OCI-LY7 (cell line): ENCODE data around the gene NOTCH3. TPM values are rescaled to one million over a fixed set of nuclear protein-coding genes. Genes with fewer than 3 reads are reported as not detected.

Experiments
- BruUV-seq: library from RNA; stranded (reverse); fragments of 400-500 nt; replicated peaks from 2 replicates; lab custom pipeline; 2021; lab: Mats Ljungman, UMichigan
- CTCF ChIA-PET: fragments of 300-600 bp; sonication (Branson Sonifier 250); formaldehyde crosslinking; loops from one replicate; lab custom pipeline; 2022; ENCODE audit warnings: antibody characterized with exemption; ENCODE audit not compliant: unreplicated experiment; lab: Charles Lee
- POLR2A ChIA-PET: fragments of 300-600 bp; sonication (Branson Sonifier 250); formaldehyde crosslinking; loops from one replicate; lab custom pipeline; 2022; ENCODE audit warnings: antibody characterized with exemption; lab: Charles Lee
- DNase-seq: peaks from one replicate; pipeline ENCODE4 v3.0.0-alpha.2; 2015; ENCODE audit warnings: low spot score
- H2AFZ ChIP-seq: fragments of 200-600 bp; sonication (generic), shearing (Covaris generic); 2 replicates; pipeline ENCODE4 v1.6.1; 2014; ENCODE audit warnings: mild to moderate bottlenecking, antibody characterized with exemption, low read length, moderate library complexity
- H3K27ac ChIP-seq: fragments of 200-600 bp; sonication (generic); 2 replicates; pipeline ENCODE4 v1.5.1; 2014; ENCODE audit warnings: mixed run types, low read depth, mild to moderate bottlenecking, moderate library complexity, low read length, inconsistent platforms; ENCODE audit not compliant: poor library complexity, severe bottlenecking
- H3K36me3 ChIP-seq: fragments of 200-600 bp; sonication (generic); 2 replicates; pipeline ENCODE4 v1.6.1; 2014; ENCODE audit warnings: mild to moderate bottlenecking, antibody characterized with exemption, low read length, moderate library complexity, mixed read lengths; ENCODE audit not compliant: insufficient read depth
- H3K4me1 ChIP-seq: fragments of 200-600 bp; sonication (generic); 2 replicates; pipeline ENCODE4 v1.5.1; 2014; ENCODE audit warnings: mild to moderate bottlenecking, low read length; ENCODE audit not compliant: insufficient read depth, poor library complexity, severe bottlenecking
- H3K4me2 ChIP-seq: fragments of 200-600 bp; sonication (generic); 2 replicates; pipeline ENCODE4 v1.6.1; 2014; ENCODE audit warnings: mild to moderate bottlenecking, low read length
- H3K4me3 ChIP-seq: fragments of 200-600 bp; sonication (generic); 2 replicates; pipeline ENCODE4 v1.5.1; 2014; ENCODE audit warnings: mild to moderate bottlenecking, low read depth, low read length; ENCODE audit not compliant: poor library complexity, severe bottlenecking
- H3K79me2 ChIP-seq: fragments of 200-600 bp; sonication (generic); 2 replicates; pipeline ENCODE4 v1.6.1; 2016; ENCODE audit warnings: low read depth, mild to moderate bottlenecking, low read length, moderate library complexity, mixed read lengths; ENCODE audit not compliant: insufficient read depth
- H3K9me2 ChIP-seq: fragments of 200-600 bp; sonication (generic); 2 replicates; pipeline ENCODE4 v1.6.1; 2016; ENCODE audit warnings: mild to moderate bottlenecking, low read length, mixed read lengths; ENCODE audit not compliant: insufficient read depth
- H3K9me3 ChIP-seq: fragments of 200-600 bp; sonication (generic); 2 replicates; pipeline ENCODE4 v1.6.1; 2014; ENCODE audit warnings: mild to moderate bottlenecking, mixed run types, low read length, mixed read lengths
- H4K20me1 ChIP-seq: fragments of 200-600 bp; sonication (generic); 2 replicates; pipeline ENCODE4 v1.6.1; 2014; ENCODE audit warnings: mild to moderate bottlenecking, antibody characterized with exemption, low read length, moderate library complexity, mixed read lengths; ENCODE audit not compliant: insufficient read depth
- CTCF ChIP-seq: fragments of 200-600 bp; sonication (generic); conservative IDR thresholded peaks from 2 replicates; pipeline ENCODE4 v1.5.1; 2014; ENCODE audit warnings: mild to moderate bottlenecking, antibody characterized with exemption, low read length, moderate library complexity, mixed read lengths
- EZH2phosphoT487 ChIP-seq: fragments of 200-600 bp; sonication (generic); IDR thresholded peaks from 2 replicates; pipeline ENCODE4 v1.6.1; 2018; ENCODE audit warnings: low read depth, borderline replicate concordance, mild to moderate bottlenecking, mixed run types, antibody characterized with exemption, low read length, moderate library complexity, mixed read lengths
- intact Hi-C: fragments of 100-400 bp; cut with micrococcal nuclease; formaldehyde crosslinking; loops from one replicate; pipeline ENCODE4 v1.10.0; 2022; ENCODE audit not compliant: unreplicated experiment
- microRNA-seq: library from miRNA; unstranded; fragments of <30 nt; microRNA quantifications from one replicate; pipeline ENCODE4 v1.2.0, GENCODE V29; 2022; ENCODE audit warnings: borderline replicate concordance
- small RNA-seq: library from RNA; depleted of rRNA; stranded (forward); fragments of <200 nt; gene quantifications from one replicate; pipeline ENCODE3, GENCODE V24; 2014
- total RNA-seq, 2 experiments: library from RNA; depleted of rRNA in 1 of 2; stranded (reverse); fragments of >200 nt in 1 of 2; shearing (Covaris generic) in 1 of 2; gene quantifications; 2 replicates each; pipeline ENCODE4 v1.2.3, GENCODE V29; 2014 to 2022

Gene NOTCH3
- total RNA-seq, 2 experiments from 2014 or later, result 0.25 TPM; not detected in 1

- Histone ChIP-seq H3K79me2 (no peaks in the 10 kb centered on the region), H3K4me2 (no peak overlapping the region), H3K27ac (no peak overlapping the region), H3K9me3 (no peaks in the 10 kb centered on the region), H2AFZ (no peak overlapping the region), H4K20me1 (no peaks in the 10 kb centered on the region), H3K4me1 (no peaks in the 10 kb centered on the region), H3K4me3 (no peak overlapping the region), H3K9me2 (no peaks in the 10 kb centered on the region), H3K36me3 (peaks cover 9% of the 10 kb centered on the region; the same call in 1 of the 2 replicates)
- no peak for DNase-seq
- CTCF ChIA-PET, result no interaction called here
- POLR2A ChIA-PET, result no interaction called here
- intact Hi-C loops, result no loop called here
- no TSS peak for BruUV-seq
- TF ChIP-seq EZH2phosphoT487, result no peak
- TF ChIP-seq CTCF, result no peak
Observed at GRCh38 chr19:15110418-15110815, 90.4 kb downstream of the NOTCH3 start.

- no peak overlapping the region for H3K4me2 ChIP-seq
- no peaks in the 10 kb centered on the region for H3K9me3 ChIP-seq
- H3K4me3 ChIP-seq, result no peak overlapping the region
- H3K79me2 ChIP-seq, result no peaks in the 10 kb centered on the region
- H3K27ac ChIP-seq, result no peak overlapping the region
- no peaks in the 10 kb centered on the region for H4K20me1 ChIP-seq
- intact Hi-C loops, result no loop called here
- no peak overlapping the region for H2AFZ ChIP-seq
- H3K9me2 ChIP-seq, result no peaks in the 10 kb centered on the region
- CTCF ChIA-PET, result no interaction called here
- BruUV-seq, result no TSS peak
- TF ChIP-seq EZH2phosphoT487 (no peak), CTCF (no peak)
- H3K4me1 ChIP-seq, result no peaks in the 10 kb centered on the region
- DNase-seq, result no peak
- peaks cover 4% of the 10 kb centered on the region; the same call in 1 of the 2 replicates for H3K36me3 ChIP-seq
- POLR2A ChIA-PET, result no interaction called here
Observed at GRCh38 chr19:15109768-15110417, 90.9 kb downstream of the NOTCH3 start.

Small RNAs within 50 kb of the gene (microRNA-seq; reads per million reads assigned to microRNA genes)
- not detected for gene MIR6795

Small RNAs within 50 kb of the gene (small RNA-seq; reads per million reads assigned to genes)
- gene MIR6795 (not detected), gene RNU6-782P (not detected)

Other genes starting within 250 kb of the NOTCH3 start
- not detected in 2 replicates for gene SLC1A6, start 221.1 kb downstream of the NOTCH3 start, total RNA-seq (2014; rRNA removed; shearing (Covaris generic))
- not detected in 2 replicates for gene SLC1A6, start 221.1 kb downstream of the NOTCH3 start, total RNA-seq (2022)
- not detected in 2 replicates for gene CASP14, start 151.5 kb downstream of the NOTCH3 start, total RNA-seq (2014; rRNA removed; shearing (Covaris generic))
- not detected in 2 replicates for gene CASP14, start 151.5 kb downstream of the NOTCH3 start, total RNA-seq (2022)
- not detected in 2 replicates for gene OR1I1, start 118.8 kb downstream of the NOTCH3 start, total RNA-seq (2014; rRNA removed; shearing (Covaris generic))
- gene OR1I1, start 118.8 kb downstream of the NOTCH3 start, total RNA-seq (2022), result not detected in 2 replicates
- not detected in 2 replicates for gene SYDE1, start 93.6 kb downstream of the NOTCH3 start, total RNA-seq (2014; rRNA removed; shearing (Covaris generic))
- gene SYDE1, start 93.6 kb downstream of the NOTCH3 start, total RNA-seq (2022), result not detected in 2 replicates
- 0.08 and 0.25 TPM in 2 replicates for gene EPHX3, start 31.5 kb upstream of the NOTCH3 start, total RNA-seq (2014; rRNA removed; shearing (Covaris generic))
- 0.67 and 0.74 TPM in 2 replicates for gene EPHX3, start 31.5 kb upstream of the NOTCH3 start, total RNA-seq (2022)
- gene BRD4, start 131.5 kb upstream of the NOTCH3 start, total RNA-seq (2014; rRNA removed; shearing (Covaris generic)), result 22.6 and 33.6 TPM in 2 replicates
- gene BRD4, start 131.5 kb upstream of the NOTCH3 start, total RNA-seq (2022), result 143 and 157 TPM in 2 replicates
- 22.2 and 26.4 TPM in 2 replicates for gene AKAP8, start 178.8 kb upstream of the NOTCH3 start, total RNA-seq (2014; rRNA removed; shearing (Covaris generic))
- gene AKAP8, start 178.8 kb upstream of the NOTCH3 start, total RNA-seq (2022), result 51.3 and 52.3 TPM in 2 replicates
- 119 and 122 TPM in 2 replicates for gene AKAP8L, start 218.0 kb upstream of the NOTCH3 start, total RNA-seq (2014; rRNA removed; shearing (Covaris generic))
- 124 and 143 TPM in 2 replicates for gene AKAP8L, start 218.0 kb upstream of the NOTCH3 start, total RNA-seq (2022)
- 13.5 and 16.4 TPM in 2 replicates for gene WIZ, start 249.0 kb upstream of the NOTCH3 start, total RNA-seq (2014; rRNA removed; shearing (Covaris generic))
- 35.9 and 38.3 TPM in 2 replicates for gene WIZ, start 249.0 kb upstream of the NOTCH3 start, total RNA-seq (2022)